ENCODE data around the gene FAM76A. TPM values are rescaled to one million over a fixed set of nuclear protein-coding genes. Genes with fewer than 3 reads are reported as not detected.

Gene FAM76A
- total RNA-seq, 1 experiment from 2014 or later = 10.7 TPM

DNA sequence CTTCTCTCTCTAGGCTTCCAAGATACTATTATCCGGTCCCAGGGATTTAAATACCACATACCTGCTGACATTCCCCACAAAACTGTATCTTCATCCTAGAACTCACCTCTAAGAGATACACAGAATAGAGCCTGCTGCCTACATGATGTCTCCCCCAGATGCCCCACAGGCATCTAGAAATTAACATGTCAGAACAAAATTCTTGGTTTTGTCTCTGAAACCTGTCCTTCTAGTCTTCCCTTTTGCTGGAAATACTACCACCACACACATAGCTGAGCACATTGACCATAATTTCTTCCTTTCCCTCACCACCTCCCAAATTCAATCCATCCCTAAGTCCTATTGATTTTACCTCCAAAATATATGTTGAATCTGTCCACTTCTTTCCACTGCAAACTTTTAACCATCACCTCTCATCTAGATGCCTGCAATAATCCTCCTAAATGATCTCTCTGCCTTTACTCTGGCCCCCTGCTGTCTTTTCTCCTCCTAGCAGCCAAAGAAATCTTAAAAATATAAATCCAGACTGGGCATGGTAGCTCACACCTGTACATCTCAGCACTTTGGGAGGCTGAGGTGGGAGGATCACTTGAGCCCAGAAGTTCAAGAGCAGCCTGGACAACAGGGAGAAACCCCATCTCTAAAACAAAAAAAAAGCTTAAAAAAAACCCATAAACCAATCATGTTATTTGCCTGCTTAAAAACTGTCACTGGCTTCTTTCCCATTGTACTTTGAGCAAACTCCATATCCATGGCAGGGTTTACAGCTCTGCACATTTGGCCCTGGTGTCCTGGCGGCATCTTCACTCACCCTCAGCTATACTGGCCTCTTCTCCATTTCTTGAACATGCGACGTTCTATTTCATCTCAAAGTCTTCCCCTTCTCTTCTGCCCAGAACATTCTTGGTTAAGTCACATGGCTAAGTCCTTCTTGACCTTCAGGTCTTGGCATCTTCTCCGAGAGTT is 6.2 kb upstream of the FAM76A start:
- CTCF ChIA-PET = interaction anchor here (0.5 to 1.1 kb wide), 5 partner anchors 13 to 375 kb away, joined by 3 to 5 read pairs (median 3); partner anchors contain the start of gene IFI6
- no peak overlapping the region for H3K4me3 Mint-ChIP-seq (ENCODE audit: low read depth, unreplicated experiment)
- no peaks in the 10 kb centered on the region for H3K4me1 Mint-ChIP-seq (ENCODE audit: low read depth, unreplicated experiment)
- H3K9me3 Mint-ChIP-seq (ENCODE audit: low read depth, unreplicated experiment) = peaks cover 6% of the 10 kb centered on the region
- H3K36me3 Mint-ChIP-seq (ENCODE audit: insufficient read depth, unreplicated experiment) = peaks cover 4% of the 10 kb centered on the region
- no peak for DNase-seq
- H3K27ac Mint-ChIP-seq (ENCODE audit: unreplicated experiment) = no peak overlapping the region
- TF ChIP-seq, protein P1, sequence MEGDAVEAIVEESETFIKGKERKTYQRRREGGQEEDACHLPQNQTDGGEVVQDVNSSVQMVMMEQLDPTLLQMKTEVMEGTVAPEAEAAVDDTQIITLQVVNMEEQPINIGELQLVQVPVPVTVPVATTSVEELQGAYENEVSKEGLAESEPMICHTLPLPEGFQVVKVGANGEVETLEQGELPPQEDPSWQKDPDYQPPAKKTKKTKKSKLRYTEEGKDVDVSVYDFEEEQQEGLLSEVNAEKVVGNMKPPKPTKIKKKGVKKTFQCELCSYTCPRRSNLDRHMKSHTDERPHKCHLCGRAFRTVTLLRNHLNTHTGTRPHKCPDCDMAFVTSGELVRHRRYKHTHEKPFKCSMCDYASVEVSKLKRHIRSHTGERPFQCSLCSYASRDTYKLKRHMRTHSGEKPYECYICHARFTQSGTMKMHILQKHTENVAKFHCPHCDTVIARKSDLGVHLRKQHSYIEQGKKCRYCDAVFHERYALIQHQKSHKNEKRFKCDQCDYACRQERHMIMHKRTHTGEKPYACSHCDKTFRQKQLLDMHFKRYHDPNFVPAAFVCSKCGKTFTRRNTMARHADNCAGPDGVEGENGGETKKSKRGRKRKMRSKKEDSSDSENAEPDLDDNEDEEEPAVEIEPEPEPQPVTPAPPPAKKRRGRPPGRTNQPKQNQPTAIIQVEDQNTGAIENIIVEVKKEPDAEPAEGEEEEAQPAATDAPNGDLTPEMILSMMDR (IDR thresholded peaks at IDR 0.05; ENCODE audit: unreplicated experiment) = no peak
- peaks cover 14% of the 10 kb centered on the region for H3K27me3 Mint-ChIP-seq (ENCODE audit: unreplicated experiment)
- intact Hi-C loops (cut with micrococcal nuclease; ENCODE audit: unreplicated experiment) = no loop called here
- BruUV-seq (replicated peaks) = no TSS peak

DNA sequence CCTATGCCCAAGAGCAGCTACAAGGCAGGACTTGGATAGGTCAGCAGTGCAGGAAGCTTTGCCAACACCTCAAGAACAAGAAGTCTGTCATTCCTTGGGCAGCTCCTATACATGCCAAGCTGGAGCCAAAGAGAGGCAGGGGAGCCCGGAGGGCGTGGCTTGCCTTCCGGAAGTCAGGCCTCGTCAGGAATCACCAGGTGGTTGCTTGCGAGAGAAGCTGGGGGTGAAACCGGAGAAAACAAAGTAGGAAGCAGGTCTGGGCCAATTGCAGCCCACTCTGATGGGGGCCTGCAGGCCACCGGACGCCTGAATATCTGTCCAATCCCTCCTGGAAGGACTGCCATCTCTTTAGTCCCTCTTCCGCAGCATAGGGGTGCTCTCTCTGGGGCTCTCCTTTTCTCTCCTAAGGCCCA is 794 bp upstream of the FAM76A start:
- H3K4me3 Mint-ChIP-seq (ENCODE audit: low read depth, unreplicated experiment) = peak overlapping the region; percentile 68
- H3K4me1 Mint-ChIP-seq (ENCODE audit: low read depth, unreplicated experiment) = no peaks in the 10 kb centered on the region
- CTCF ChIA-PET = interaction anchor here (1.0 to 1.6 kb wide), 4 partner anchors 12 to 56 kb away, joined by 5 to 15 read pairs (median 7); partner anchors contain the start of genes IFI6 and STX12
- TF ChIP-seq, protein P1 (IDR thresholded peaks at IDR 0.05; ENCODE audit: unreplicated experiment) = no peak
- TSS peak; percentile 71 for BruUV-seq (replicated peaks)
- intact Hi-C loops (cut with micrococcal nuclease; ENCODE audit: unreplicated experiment) = loop anchor here (5.0 kb wide), 1 partner anchor 53 kb away; the partner anchor contains the start of gene IFI6
- H3K27me3 Mint-ChIP-seq (ENCODE audit: unreplicated experiment) = no peaks in the 10 kb centered on the region
- peak; percentile 2 for DNase-seq
- H3K27ac Mint-ChIP-seq (ENCODE audit: unreplicated experiment) = peak overlapping the region; percentile 93
- H3K9me3 Mint-ChIP-seq (ENCODE audit: low read depth, unreplicated experiment) = no peaks in the 10 kb centered on the region
- H3K36me3 Mint-ChIP-seq (ENCODE audit: insufficient read depth, unreplicated experiment) = peaks cover 18% of the 10 kb centered on the region

DNA sequence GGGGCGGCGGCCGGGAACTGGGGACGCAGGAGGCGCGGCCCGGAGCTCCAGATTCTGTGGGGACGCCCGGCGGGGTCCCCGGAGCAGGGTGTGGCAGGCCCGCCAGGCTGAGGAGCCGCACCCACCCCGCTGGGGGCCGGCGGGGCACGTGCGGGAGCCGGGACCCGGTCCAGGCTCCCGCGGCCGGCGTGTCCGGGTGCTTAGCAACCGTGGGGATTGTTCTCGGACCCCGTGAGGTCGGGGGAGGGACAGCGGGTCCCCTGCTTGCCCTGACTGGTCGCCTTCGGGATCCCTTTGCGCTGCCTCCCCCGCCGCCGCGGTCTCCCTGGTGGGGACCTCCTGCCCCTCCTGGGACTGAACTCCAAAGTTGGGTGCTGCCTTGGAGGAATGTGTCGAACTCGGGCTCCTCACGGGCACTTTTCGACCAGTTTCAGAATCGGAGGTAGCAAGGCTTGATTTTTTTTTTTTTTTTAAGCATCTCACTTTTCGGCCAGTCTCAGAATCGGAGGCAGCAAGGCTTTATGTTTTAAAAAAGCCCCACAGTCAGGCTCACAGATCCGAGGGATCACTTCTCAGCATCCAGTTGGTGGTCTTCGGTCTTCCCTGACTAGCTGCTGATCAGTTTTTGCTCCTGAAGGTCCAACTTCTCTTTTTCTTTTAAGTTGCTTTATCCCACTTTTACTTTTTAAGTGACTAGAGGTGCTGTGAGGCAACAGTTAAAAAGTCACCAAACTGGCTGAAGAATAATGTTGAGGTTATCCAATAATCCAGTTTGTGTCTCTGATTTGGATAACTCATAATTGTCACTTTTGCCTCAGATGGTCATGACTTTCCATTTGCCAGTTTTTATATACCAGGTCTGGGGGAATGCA is 648 bp downstream of the FAM76A start:
- intact Hi-C loops (cut with micrococcal nuclease; ENCODE audit: unreplicated experiment) = loop anchor here (5.0 kb wide), 1 partner anchor 54 kb away; the partner anchor contains the start of gene IFI6
- no peak overlapping the region for H3K27ac Mint-ChIP-seq (ENCODE audit: unreplicated experiment)
- TF ChIP-seq, protein P1 (IDR thresholded peaks at IDR 0.05; ENCODE audit: unreplicated experiment) = no peak

DNA sequence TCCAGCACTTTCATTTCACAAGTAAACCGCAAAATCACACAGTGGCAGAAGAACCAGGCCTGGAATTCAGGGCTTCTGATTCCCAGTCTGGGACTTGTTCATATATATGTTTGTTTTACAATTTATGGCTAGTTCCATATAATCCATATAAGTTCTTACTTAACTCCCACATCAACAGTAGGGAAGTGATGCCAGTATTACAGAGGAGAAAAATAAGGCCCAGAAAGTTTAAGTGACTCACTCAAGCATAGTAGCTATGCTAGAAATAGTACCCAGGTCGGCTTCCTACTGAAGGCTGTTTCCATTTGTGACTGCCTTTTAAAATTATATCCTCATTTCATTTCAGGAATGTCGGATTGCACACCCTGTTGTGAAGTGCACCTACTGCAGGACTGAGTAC is 1.4 kb downstream of the FAM76A start:
- Mint-ChIP-seq H3K27ac (ENCODE audit: unreplicated experiment) (no peak overlapping the region), H3K4me3 (ENCODE audit: low read depth, unreplicated experiment) (peak overlapping the region; percentile 68), H3K9me3 (ENCODE audit: low read depth, unreplicated experiment) (no peaks in the 10 kb centered on the region), H3K27me3 (ENCODE audit: unreplicated experiment) (no peaks in the 10 kb centered on the region), H3K4me1 (ENCODE audit: low read depth, unreplicated experiment) (no peaks in the 10 kb centered on the region), H3K36me3 (ENCODE audit: insufficient read depth, unreplicated experiment) (peaks cover 18% of the 10 kb centered on the region)
- CTCF ChIA-PET = no interaction called here
- no TSS peak for BruUV-seq (replicated peaks)
- TF ChIP-seq, protein P1 (IDR thresholded peaks at IDR 0.05; ENCODE audit: unreplicated experiment) = no peak
- intact Hi-C loops (cut with micrococcal nuclease; ENCODE audit: unreplicated experiment) = loop anchor here (5.0 kb wide), 1 partner anchor 55 kb away; the partner anchor contains the start of gene IFI6
- DNase-seq = no peak

More for the DNA sequence above, 648 bp downstream of the FAM76A start:
- DNase-seq = peak; percentile 43
- TSS peak; percentile 53 for BruUV-seq (replicated peaks)
- H3K27me3 Mint-ChIP-seq (ENCODE audit: unreplicated experiment) = no peaks in the 10 kb centered on the region
- no peaks in the 10 kb centered on the region for H3K4me1 Mint-ChIP-seq (ENCODE audit: low read depth, unreplicated experiment)
- peaks cover 18% of the 10 kb centered on the region for H3K36me3 Mint-ChIP-seq (ENCODE audit: insufficient read depth, unreplicated experiment)
- peak overlapping the region; percentile 68 for H3K4me3 Mint-ChIP-seq (ENCODE audit: low read depth, unreplicated experiment)
- CTCF ChIA-PET = interaction anchor here (0.7 to 1.6 kb wide), 7 partner anchors 11 to 290 kb away, joined by 3 to 15 read pairs (median 6); partner anchors contain the start of genes IFI6, PPP1R8 and STX12
- no peaks in the 10 kb centered on the region for H3K9me3 Mint-ChIP-seq (ENCODE audit: low read depth, unreplicated experiment)

Measured in Calu3 (cell line).